A673 (cell line): ENCODE measurements around the gene HPCAL1. TPM values are rescaled to one million over a fixed set of nuclear protein-coding genes. Genes with fewer than 3 reads are reported as not detected.

Experiments used
- BruUV-seq: library from RNA; stranded (reverse); fragments of 400-500 nt; replicated peaks from 2 replicates; lab custom pipeline; 2021; lab: Mats Ljungman, UMichigan
- CTCF ChIA-PET: fragments of 300-600 bp; sonication (Branson Sonifier 250); formaldehyde crosslinking; loops from one replicate; lab custom pipeline; 2022; ENCODE audit warnings: antibody characterized with exemption; lab: Charles Lee
- POLR2A ChIA-PET: fragments of 300-600 bp; sonication (Branson Sonifier 250); formaldehyde crosslinking; loops from one replicate; lab custom pipeline; 2022; ENCODE audit warnings: antibody characterized with exemption; ENCODE audit not compliant: low non-redundant PET; lab: Charles Lee
- DNase-seq: peaks from one replicate; pipeline ENCODE4 v3.0.0-alpha.2; 2015; ENCODE audit warnings: low spot score
- H3K27ac ChIP-seq: fragments of 200-600 bp; sonication (generic); 2 replicates; pipeline ENCODE4 v1.5.1; 2016; ENCODE audit warnings: mixed run types, low read depth, mild to moderate bottlenecking, mixed read lengths, antibody characterized with exemption, low read length; ENCODE audit not compliant: poor library complexity, severe bottlenecking
- H3K27me3 ChIP-seq: fragments of 200-600 bp; sonication (generic); replicated peaks from 2 replicates; pipeline ENCODE4 v1.6.1; 2017; ENCODE audit warnings: mixed run types, low read depth, mild to moderate bottlenecking, mixed read lengths, antibody characterized with exemption, low read length; ENCODE audit not compliant: insufficient read depth, poor library complexity
- H3K36me3 ChIP-seq: fragments of 200-600 bp; sonication (generic); 2 replicates; pipeline ENCODE4 v1.6.1; 2016; ENCODE audit warnings: mixed run types, mild to moderate bottlenecking, mixed read lengths, antibody characterized with exemption, low read length; ENCODE audit not compliant: insufficient read depth, poor library complexity, severe bottlenecking
- H3K4me1 ChIP-seq: fragments of 200-600 bp; sonication (generic); 2 replicates; pipeline ENCODE4 v1.6.1; 2017; ENCODE audit warnings: mixed run types, mild to moderate bottlenecking, mixed read lengths, antibody characterized with exemption, low read length; ENCODE audit not compliant: insufficient read depth, poor library complexity, severe bottlenecking
- H3K4me3 ChIP-seq: fragments of 200-600 bp; sonication (generic); 2 replicates; pipeline ENCODE4 v1.5.1; 2016; ENCODE audit warnings: low read depth, mixed run types, mild to moderate bottlenecking, mixed read lengths, low read length; ENCODE audit not compliant: poor library complexity, severe bottlenecking
- H3K9me3 ChIP-seq: fragments of 200-600 bp; sonication (generic); 2 replicates; pipeline ENCODE4 v1.6.1; 2016; ENCODE audit warnings: mixed run types, low read depth, mild to moderate bottlenecking, mixed read lengths, antibody characterized with exemption, low read length; ENCODE audit not compliant: poor library complexity, severe bottlenecking
- EZH2 ChIP-seq: fragments of 200-600 bp; sonication (generic); IDR thresholded peaks from 2 replicates; pipeline ENCODE4 v1.6.1; 2017; ENCODE audit warnings: borderline replicate concordance, low read depth, mild to moderate bottlenecking, mixed read lengths, antibody characterized with exemption, low read length; ENCODE audit not compliant: poor library complexity, severe bottlenecking
- intact Hi-C: fragments of 100-400 bp; cut with micrococcal nuclease; formaldehyde crosslinking; loops from one replicate; pipeline ENCODE4 v1.10.0; 2022; ENCODE audit not compliant: unreplicated experiment
- total RNA-seq: library from RNA; stranded (reverse); gene quantifications from 2 replicates; pipeline ENCODE4 v1.2.3, GENCODE V29; 2021
- TF ChIP-seq, protein P1 (sequence below): fragments of 300-800, 200-600 bp; sonication (generic); conservative IDR thresholded peaks from 2 replicates; pipeline ENCODE4 v1.5.1; 2017; ENCODE audit warnings: low read depth, mild to moderate bottlenecking, antibody characterized with exemption, low read length, moderate library complexity, mixed read lengths

Gene HPCAL1
- total RNA-seq, 1 experiment from 2014 or later = 9.7 TPM

DNA sequence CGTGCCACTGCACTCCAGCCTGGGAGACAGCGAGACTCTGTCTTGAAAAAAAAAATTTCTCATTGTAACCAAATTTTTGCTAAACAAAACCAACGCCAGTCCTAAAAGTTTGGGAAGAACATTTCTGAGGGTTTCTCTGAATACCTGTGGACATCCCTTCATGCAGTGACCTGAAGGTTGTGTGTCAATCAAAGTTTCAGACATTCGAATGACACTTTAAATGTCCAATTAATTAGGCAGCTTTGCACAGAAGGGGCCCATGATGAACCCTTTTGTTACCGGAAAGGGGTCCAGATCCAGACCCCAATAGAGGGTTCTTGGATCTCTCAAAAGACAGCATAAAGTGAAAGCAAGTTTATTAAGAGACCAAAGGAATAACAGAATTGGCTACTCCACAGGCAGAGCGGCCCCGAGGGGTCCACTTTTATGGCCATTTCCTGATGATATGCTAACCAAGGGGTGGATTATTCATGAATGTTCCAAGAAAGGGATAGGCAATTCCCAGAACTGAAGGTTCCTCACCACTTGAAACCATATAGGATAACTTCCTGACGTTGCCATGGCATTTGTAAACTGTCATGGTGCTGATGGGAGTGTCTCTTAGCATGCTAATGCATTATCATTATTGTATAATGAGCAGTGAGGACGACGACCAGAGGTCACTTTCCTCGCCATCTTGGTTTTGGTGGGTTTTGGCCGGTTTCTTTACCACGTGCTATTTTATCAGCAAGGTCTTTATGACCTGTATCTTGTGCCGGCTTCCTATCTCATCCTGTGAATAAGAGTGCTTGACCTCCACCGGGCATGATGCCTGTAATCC is 27.5 kb upstream of the HPCAL1 start:
- no peak overlapping the region for H3K4me3 ChIP-seq
- intact Hi-C loops = no loop called here
- no peaks in the 10 kb centered on the region for H3K4me1 ChIP-seq
- no peaks in the 10 kb centered on the region for H3K36me3 ChIP-seq
- no peaks in the 10 kb centered on the region for H3K9me3 ChIP-seq
- ChIA-PET POLR2A (no interaction called here), CTCF (no interaction called here)
- no TSS peak for BruUV-seq
- TF ChIP-seq EZH2 = no peak
- TF ChIP-seq, protein P1, sequence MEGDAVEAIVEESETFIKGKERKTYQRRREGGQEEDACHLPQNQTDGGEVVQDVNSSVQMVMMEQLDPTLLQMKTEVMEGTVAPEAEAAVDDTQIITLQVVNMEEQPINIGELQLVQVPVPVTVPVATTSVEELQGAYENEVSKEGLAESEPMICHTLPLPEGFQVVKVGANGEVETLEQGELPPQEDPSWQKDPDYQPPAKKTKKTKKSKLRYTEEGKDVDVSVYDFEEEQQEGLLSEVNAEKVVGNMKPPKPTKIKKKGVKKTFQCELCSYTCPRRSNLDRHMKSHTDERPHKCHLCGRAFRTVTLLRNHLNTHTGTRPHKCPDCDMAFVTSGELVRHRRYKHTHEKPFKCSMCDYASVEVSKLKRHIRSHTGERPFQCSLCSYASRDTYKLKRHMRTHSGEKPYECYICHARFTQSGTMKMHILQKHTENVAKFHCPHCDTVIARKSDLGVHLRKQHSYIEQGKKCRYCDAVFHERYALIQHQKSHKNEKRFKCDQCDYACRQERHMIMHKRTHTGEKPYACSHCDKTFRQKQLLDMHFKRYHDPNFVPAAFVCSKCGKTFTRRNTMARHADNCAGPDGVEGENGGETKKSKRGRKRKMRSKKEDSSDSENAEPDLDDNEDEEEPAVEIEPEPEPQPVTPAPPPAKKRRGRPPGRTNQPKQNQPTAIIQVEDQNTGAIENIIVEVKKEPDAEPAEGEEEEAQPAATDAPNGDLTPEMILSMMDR = no peak
- no peaks in the 10 kb centered on the region for H3K27me3 ChIP-seq
- H3K27ac ChIP-seq = no peak overlapping the region
- no peak for DNase-seq

- Histone ChIP-seq H3K27me3 (no peaks in the 10 kb centered on the region), H3K36me3 (no peaks in the 10 kb centered on the region), H3K9me3 (no peaks in the 10 kb centered on the region), H3K27ac (no peak overlapping the region), H3K4me1 (no peaks in the 10 kb centered on the region), H3K4me3 (no peak overlapping the region)
- intact Hi-C loops = no loop called here
- no peak for TF ChIP-seq EZH2
- TF ChIP-seq, protein P1 = no peak
- CTCF ChIA-PET = no interaction called here
- POLR2A ChIA-PET = no interaction called here
- BruUV-seq = no TSS peak
- no peak for DNase-seq
Observed at GRCh38 chr2:10276481-10277292, 26.0 kb upstream of the HPCAL1 start.

DNA sequence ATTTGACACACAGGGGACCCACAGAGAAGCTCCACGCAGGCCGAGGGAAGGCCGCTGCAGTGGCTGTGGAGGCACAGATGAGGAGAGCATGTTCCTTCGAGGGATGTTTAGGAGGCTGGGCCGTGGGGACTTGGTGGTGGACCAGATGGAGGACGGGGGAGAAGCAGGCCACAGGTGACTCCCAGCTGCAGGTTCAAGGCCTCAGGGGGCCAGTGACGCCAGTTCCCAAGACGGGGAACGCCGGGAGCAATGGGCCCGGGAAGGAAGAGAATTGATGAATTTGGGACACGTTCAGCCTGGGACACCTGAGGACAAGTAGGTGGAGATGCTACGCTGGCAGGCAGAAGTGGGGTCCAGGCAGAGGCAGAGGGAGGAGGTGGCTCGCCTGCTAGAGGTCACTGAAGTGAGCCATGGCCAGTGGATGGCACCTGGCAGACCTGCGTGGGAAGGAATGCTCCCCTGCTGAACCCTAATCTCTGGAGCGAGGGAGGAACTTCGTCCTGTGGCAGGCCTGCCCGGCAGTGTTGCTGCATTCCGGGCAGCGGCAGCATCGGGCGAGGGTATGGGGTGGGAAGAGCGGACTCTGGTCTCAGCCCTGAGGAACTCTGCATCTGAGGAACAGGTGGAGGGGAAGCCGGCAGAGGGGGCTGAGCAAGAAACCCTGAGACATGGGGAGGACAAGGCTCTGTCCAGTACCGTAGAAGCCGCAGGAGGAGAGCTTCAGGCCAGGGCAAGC is 25.2 kb upstream of the HPCAL1 start:
- BruUV-seq = no TSS peak
- H3K9me3 ChIP-seq = no peaks in the 10 kb centered on the region
- H3K27ac ChIP-seq = no peak overlapping the region
- intact Hi-C loops = no loop called here
- DNase-seq = no peak
- H3K36me3 ChIP-seq = no peaks in the 10 kb centered on the region
- no peaks in the 10 kb centered on the region for H3K27me3 ChIP-seq
- no peak overlapping the region for H3K4me3 ChIP-seq
- ChIA-PET POLR2A (no interaction called here), CTCF (no interaction called here)
- no peak for TF ChIP-seq EZH2
- TF ChIP-seq, protein P1 = no peak
- H3K4me1 ChIP-seq = no peaks in the 10 kb centered on the region
